Pulmonary artery endothelial cell (primary cell): ENCODE data around the gene CACNA2D3. TPM values are rescaled to one million over a fixed set of nuclear protein-coding genes. Genes with fewer than 3 reads are reported as not detected.

Experiments
- DNase-seq: peaks from one replicate; pipeline ENCODE4 v3.0.0-alpha.2; 2011; ENCODE audit warnings: low read depth, low spot score
- total RNA-seq: library from RNA; depleted of rRNA; stranded (reverse); fragments of >200 nt; gene quantifications from 2 replicates; pipeline ENCODE4 v1.2.3, GENCODE V29; 2014

The CACNA2D3 gene
- total RNA-seq, 1 donor from 2014 or later = not detected

DNA sequence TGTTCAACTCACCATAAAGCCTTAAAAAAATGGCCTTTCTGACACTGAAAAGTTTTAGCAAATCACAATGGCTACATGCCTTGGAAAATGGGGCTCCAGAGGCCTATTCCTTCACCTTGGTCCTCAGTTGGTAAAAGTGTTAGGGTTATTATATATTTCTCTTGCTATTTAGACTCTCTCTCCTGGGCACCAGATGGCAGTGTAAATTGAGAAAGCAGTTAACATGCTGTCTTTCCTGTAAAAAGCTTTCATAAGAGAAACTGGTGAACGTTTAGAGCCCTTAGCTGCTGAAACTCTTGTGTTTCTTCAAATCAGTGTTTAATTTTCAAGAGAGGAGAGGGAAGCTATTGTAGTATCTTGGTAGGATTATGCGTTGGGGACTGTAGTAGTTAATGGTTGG lies 715.6 kb downstream of the CACNA2D3 start:
- no peak for DNase-seq

DNA sequence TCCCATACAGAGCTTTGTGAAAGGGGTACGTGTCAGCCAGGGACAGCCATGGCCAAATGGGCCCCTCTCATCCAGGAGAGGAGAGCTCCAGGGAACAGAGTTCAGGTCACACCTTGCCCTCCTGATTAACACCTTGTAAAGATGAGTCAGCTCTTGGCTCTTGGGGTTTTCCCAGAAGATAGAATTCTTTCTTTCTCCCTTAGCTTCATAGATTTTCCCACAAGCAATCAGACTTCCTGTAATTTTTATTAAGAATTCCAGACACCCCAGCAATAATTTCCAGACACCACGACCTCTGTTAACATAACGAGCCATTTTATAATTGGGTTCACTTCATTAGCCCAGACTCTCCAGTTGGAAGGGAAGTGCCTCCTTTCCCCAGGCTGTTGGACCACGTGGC lies 719.1 kb downstream of the CACNA2D3 start:
- DNase-seq = no peak

DNA sequence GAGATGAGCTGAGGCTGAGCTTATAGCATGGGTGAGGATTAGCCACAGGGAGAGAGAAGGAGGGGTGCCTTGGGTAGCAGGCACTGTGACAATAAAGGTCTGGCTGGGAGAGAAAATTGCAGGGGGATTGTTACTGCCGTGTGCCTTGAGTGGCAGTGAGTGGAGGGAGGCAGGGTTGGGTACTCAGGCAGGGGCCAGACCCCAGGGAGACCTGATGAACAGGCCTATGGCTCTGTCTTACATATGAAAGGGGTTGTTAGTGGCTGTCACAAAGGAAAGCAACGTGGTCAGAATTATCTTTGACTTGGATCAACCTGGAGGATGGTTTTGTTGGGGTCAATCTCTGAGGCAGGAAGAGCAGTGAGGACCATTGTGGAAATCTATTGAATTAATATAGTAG lies 721.0 kb downstream of the CACNA2D3 start:
- no peak for DNase-seq

DNA sequence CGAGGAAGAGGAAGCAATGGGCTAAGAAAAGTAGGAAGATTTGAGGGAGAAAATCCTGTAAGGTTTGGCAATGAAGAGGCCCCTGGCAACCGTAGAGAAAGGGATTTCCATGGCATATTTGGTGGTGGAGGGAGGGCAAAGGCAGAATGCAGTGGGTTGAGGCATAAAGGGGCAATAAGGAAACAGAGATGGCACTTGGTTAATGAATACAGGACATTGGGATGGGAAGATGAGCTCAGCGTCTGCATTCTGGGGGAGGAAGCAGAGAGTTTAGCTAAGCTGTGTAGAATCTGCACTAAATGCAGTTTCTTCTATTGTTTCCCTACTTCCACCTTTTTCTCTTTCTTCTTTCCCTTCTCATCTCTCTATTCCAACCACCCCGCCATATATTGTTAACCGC lies 721.9 kb downstream of the CACNA2D3 start:
- DNase-seq = no peak

DNA sequence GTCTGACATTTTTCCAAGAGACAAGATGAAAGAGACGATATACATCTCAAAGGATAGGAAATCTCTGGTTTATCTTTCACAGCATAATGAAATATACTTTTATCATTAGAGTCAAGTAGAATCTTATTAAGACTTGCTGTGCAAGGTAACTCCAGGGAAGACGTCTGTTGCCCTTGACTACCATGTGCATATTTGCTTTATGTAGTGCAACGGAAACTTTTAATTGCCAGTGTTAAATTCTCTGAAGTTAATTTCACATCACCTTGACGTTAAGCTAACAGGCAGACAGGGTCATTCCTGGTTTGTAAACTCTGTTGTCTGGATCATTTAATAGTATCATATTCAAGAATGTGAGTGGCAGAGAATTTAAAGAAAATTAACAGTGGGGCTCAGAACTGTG lies 722.7 kb downstream of the CACNA2D3 start:
- DNase-seq = no peak

DNA sequence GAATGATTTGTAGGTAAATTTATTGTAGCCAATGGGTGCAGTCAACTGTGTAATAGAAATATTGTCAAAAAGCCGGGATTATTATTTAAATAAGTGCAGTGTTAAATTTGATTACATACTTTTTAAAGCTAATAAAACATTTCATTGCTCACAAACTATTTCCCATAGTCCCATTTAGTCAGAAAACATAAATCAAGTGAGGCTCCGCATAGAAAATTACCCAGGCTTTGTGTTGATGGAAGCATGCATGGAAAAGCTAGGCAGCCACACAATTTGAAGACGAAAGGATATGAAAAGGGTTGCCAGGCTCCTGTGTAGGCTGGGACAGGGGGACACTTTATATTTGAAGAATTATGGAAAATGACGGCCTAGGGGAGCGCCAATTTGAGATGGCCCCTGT lies 723.2 kb downstream of the CACNA2D3 start:
- DNase-seq = no peak

DNA sequence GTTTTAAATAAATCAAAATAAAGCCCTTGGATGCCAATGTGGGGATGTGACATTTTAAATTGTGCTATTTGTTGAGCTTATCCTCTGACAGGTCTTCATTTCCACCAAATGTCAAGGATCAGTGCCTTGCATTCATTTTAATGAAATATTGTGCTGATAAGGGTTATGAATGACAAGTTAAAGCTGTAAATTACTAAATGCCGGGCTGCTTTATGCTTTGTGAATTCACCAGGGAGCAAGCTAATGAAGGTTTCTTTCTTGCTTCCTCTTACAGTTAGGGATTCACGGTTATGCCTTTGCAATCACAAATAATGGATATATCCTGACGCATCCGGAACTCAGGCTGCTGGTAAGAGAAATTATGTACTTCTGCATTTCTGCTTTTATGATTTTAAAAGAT lies 723.8 kb downstream of the CACNA2D3 start:
- DNase-seq = no peak

DNA sequence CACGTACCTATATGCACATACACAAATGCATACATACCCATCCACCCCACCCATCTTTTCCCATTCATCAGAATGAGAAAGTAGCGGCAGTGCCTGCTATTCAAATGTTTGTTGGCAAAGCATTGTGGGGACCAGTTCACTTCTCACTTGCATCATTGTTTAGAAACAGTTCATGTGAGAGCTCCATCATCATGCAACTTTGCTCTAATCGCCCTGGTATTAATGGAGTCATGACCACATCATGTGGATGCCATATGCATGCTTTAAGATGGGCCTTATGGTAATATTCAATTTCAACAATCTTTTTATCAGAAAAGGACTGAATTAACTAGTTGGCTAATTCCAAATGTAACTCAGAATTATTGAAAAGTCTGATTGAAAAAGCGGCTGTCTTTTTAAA lies 725.0 kb downstream of the CACNA2D3 start:
- no peak for DNase-seq

DNA sequence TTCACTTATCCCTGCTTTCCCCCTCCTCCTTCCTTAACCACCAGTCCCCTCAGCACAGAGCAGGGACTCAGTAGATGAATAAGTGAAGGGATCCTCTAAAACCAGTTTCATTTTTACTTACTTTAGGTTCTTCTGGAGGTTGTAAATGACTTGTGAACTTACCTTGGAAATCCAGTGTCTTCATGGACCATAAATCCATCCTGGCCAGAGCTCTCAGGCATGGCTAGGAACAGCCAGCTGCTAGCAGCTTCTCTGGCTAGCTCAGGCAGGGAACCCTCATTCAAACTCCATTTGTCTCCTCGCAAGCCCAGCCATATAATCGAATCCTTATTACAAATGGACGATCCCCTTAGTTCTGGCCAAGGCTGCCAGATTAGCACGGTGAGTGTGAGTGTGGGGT lies 727.0 kb downstream of the CACNA2D3 start:
- no peak for DNase-seq

DNA sequence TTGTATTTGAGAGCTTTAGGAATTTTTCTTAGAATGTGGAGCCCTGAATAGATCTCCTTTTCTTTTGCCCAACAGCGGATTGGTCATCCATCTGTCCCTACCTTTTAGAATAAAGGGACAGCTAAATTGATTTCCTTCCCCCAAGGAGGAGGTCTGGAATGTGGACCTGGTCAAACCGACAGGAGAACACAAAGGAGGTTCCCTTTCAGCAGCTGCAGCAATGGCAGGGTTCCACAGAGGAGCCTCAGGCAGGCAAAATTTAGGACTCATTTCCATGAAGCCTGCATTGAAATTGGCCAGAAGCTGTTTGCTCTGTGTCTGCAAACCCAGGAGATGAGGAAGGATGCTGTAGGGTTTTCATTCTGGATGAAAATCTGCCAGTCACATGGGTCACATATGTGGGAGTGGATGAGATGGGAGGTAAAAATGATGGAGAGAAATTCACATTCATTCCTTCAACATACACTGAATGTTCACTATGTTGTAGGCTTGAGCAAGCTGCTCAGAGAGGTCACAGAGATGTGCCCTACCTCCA lies 728.2 kb downstream of the CACNA2D3 start:
- DNase-seq = no peak

DNA sequence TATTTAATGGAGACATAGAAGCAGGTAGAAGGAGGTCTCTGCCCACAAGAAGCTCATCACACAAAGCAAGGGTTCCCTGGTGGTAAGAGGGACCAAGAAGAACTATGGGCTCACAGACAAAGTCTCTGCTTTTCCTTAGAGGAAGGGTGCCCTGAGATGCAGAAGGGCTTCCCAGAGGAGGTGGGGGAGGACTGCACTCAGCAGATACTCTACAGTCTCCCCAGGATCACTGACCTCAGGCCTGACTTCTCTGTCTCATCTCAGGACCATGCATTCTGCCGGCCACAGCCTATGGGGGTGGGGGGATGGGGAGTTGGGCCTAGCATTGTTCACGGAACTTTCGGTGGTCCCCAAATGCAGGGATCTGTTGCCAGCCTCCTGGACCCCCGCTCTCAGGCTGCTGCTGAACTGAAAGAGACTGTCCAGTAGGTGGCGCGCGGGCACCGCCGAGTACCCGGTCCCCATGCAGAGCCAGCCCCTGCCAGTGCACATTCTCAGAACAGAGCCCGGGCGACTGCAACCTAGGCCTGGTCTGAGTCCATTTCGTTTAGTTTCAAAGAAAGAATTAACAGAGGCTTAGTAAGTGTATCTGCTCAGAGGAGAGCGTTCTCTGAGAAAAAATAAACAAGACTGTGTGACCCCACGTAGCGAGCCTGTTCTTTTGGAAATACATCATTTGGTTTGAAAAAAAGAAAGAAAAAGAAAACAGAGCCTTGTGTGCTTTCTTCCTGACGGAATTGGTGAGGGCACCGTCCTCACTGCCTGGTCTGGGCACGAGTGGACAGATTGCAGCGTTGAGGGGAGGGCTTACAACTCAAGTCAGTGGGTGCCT lies 731.4 kb downstream of the CACNA2D3 start:
- DNase-seq = peak; percentile 4

DNA sequence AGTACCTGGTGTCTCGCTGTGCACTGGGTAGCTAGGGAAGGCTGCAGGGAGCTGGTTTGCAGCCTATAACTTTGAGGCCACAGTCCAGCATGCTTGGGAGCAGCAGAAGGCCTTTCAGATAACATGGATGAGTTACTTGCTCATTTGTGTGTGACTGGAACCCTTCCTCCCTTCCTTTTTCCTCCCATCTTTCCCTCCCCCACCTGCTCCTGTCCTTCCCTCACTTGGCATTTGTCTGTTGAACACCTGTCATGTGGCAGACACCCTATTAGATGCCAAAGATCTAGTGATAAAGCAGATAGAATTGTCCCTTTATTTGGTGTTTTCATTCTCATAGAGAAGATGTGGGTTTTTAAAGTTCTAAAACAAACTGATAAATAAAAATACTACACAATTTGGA lies 733.9 kb downstream of the CACNA2D3 start:
- no peak for DNase-seq

DNA sequence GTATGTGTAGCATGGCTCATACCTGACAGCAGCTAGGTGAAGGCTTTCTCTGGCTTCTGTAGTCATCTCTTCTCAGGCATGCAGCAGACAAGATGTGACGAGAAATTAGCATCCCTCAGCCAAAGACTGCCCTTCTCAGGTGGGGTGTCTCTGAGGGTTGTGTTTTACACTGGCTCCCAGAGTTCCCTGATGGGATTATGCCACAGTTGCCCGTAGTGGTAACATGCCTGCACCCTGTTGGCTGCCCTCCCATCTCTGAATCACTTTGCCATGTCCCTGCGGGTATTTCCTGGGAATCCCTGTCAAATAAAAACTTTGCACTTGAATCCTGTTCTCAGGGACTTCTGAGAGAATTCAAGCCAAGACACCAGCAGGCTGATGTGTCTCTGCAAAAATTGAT lies 735.0 kb downstream of the CACNA2D3 start:
- DNase-seq = no peak

DNA sequence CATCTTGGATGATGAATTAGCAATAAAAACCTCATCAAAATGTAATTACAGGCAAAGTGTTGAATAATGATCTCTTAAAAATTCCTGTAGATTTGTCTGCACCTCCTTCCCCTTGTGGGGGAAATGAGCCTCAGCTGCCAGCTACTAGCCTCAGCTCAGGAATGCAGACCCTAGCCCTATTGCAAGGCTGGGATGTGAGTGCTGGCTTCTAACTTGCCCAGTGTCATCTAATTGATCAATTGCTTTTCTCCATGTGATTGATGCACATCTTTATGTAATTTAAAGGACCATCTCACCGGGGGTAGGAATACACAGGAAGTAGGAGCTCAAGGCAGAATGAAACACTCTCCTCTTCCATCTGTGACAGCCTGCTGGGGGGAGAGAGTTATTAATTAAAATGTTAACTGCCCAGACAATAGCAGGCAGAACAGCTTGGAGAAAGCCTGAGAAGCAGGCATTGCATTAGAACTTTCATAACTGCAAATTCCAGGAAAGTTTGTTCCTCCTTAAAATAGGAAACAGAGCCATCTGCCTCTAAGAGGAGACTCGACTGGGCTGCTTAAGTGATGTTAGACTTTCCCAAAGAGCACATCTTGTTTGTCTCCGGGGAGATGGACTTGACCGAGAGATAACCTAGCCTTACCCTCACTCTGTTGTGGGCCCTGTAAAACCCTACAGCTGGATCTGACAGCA lies 735.9 kb downstream of the CACNA2D3 start:
- DNase-seq = no peak

DNA sequence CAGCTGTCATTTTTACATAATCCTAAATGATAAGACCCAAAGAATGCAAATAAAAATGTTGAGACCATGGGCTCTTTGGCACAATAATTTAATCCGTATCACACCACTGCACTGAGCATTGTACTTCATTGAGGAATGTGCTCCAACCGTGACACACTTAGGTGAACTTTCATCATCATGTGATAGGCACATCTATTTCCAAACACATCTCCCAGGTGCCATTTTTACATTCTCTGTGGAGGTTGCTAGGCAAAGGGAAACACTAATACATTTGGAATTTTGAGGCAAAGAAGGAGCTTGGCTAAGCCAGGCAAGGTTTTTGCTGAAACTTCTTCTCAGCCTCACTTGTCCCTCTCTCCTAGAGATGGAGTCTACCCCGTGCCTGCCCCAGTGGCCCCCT lies 736.8 kb downstream of the CACNA2D3 start:
- no peak for DNase-seq

DNA sequence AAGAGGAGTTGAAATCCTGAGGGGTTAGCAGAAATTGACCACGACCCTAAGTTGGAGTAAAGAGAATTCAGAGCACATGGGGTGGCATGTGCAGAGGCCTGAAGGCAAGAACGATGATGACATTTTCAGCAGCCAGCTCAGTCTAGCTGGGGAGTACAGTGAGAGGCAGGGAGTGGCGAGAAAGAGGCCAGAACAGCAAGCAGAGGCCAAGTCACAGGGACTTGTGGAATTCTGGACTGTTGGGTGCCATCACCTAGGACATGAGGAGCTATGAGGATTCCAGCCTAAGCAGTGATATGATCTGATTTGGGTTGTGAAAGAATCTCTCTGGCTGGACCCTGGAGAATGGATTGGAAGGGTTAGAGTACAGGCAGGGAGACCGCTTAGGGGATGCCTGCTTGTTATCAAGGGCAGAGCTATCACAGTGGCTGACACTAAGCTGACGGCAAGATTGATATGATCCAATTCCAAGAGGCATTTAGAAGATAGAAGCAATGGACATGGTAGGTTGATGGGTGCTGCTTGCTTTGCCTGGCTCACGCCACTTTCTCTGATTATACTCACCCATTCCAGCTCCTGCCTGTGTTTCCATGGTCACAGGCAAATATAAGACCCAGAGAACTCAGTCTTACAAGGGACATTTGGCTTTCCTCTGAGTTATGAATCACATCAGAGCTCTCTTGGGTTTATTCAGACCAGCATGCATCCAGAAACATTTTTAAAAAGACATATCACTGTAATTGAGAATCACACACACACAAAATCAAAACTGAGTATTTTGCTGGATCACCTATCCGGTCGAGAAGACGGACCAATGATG lies 739.1 kb downstream of the CACNA2D3 start:
- DNase-seq = no peak

DNA sequence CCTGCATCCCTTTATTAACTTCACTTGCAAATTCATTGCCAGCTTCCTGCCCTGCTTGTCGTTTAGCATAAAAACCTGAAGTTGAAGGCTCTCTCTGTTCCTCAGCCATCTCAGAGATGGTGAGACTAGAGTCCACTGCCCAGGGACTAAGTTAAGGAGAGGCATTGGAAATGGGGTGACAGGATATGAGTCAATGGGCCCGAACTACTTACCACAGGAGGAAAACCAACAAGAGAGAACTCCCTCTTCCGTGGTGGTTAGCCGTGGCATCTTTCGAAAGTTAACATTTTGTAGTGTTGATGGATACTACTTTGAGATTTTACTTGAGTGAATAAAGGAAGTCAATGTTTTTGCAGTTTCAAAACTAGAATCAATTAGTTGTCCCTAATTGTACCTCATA lies 740.2 kb downstream of the CACNA2D3 start:
- DNase-seq = no peak

DNA sequence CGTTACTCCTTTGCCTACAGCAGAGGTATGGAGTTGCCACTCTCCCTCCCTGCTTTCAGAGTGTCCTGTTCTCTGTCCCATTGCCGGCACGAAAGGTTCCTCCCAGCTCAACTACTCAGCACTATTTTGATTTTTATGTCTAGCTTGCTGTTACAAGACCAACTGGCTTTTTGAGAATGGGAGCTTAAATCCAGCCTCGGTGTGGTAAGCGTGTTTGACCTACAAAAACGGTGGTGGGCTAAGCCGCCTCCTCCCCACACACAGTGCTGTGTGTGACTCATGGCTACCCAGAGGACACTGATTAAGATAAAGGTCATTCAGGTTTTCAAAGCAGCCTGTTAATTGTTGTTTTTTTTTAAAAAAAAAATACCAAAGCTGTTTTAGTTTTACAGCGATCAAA lies 741.0 kb downstream of the CACNA2D3 start:
- DNase-seq = no peak

DNA sequence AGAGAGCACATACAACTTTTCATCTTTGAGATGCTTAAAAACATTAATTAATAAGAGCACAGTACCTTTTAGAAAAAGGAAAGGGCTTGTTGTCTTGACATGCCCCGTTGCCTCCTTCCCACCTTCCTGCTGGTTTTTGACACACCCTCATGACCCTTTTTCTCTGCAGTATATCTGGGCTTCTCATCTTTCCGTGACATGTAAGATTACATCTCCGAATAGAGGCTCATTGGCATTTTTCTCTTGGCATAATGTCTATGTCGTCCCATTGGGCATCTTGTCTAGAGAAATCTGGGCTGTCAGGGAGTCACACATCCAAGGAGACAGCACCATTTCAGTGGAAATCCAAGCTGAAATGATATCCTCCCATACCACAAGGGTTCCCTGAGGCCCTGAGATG lies 741.4 kb downstream of the CACNA2D3 start:
- DNase-seq = no peak

DNA sequence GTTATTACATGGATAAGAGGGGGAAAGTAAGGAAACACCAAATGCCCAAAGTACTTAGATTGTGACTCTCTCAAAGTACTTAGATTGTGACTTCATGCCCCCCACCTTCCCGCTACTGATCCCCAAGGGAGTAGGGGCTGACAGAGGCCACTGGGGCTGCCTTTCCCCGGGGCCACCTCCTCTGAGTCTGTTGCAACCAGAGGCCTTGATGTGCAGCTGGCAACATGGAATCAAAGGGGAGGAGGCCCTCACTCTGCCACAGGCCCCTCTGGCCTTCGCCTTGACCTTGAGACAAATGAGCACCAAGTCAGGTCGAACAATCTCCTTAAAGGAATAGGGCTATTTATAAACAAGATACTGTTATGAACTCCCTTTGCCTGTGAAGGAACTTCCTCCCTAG lies 743.0 kb downstream of the CACNA2D3 start:
- no peak for DNase-seq

DNA sequence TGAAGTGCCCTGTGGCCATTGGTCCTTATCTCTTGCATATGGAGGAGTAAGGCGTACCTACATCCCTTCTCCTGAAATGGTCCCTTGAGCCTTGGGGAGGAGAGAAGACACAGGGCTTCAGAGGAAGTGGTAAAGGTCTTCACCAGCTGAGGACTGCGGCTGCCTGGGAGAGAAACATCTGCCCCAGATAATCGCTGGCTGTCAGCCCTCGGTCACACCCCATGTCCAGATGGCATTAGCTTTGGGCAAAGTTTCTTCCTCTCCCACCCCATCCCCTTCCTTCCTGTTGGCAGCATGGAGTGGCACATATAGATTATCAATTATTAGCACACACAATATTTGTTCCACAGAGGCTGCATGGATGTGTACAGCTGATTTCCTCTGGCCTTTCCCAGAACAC lies 743.9 kb downstream of the CACNA2D3 start:
- DNase-seq = no peak

DNA sequence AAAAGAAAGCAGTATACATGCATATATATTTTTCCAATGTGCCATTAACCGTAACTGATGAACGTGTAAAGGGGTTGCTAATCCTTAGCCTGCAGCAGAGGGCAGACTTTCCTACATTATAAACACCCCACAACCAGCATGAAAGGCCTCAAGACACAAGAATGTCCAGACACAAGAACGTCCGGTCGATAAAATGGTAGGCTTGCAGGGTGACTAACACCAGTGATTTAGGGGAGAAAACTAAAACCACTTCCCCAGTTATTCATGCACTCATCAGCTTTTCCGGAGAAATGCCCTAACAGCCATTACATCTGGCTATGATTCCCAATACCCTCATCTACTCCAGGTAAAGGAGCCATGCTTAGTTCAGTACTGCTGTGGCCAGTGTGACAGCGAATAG lies 748.1 kb downstream of the CACNA2D3 start:
- no peak for DNase-seq
